GM19372 (cell line): ENCODE results near the gene CD47.

ENCODE experiments used
- ATAC-seq: cut with Tn5 transposase; IDR thresholded peaks from one replicate; pipeline ENCODE4 v1.9.1; 2021; ENCODE audit warnings: mild to moderate bottlenecking, low read depth, moderate library complexity; ENCODE audit not compliant: unreplicated experiment

Gene CD47

GRCh38 chr3:107994181-107994580 is 96.7 kb downstream of the CD47 start:
- no peak for ATAC-seq

- no peak for ATAC-seq
These were observed 97.1 kb downstream of the CD47 start for GRCh38 chr3:107993771-107994170.
